ENCODE results near the gene KNCN. TPM values are rescaled to one million over a fixed set of nuclear protein-coding genes. Genes with fewer than 3 reads are reported as not detected.

Gene KNCN
- total RNA-seq, 2 donors from 2014 or later = not detected

- 75 to 84% methylated on average over 2 to 3 of the region's 3 CpGs for WGBS, 2 experiments (ENCODE audit: insufficient coverage in 1 of 2, insufficient read length in 1 of 2)
- peaks cover 94% of the 10 kb centered on the region for H3K27me3 Mint-ChIP-seq (ENCODE audit: insufficient read depth)
- no peak overlapping the region for H3K4me3 Mint-ChIP-seq
Measured at GRCh38 chr1:46530311-46530710, 21.1 kb downstream of the KNCN start.

GRCh38 chr1:46529031-46529630, 22.3 kb downstream of the KNCN start:
- peaks cover 24% of the 10 kb centered on the region for H3K4me1 ChIP-seq (ENCODE audit: control insufficient read depth, insufficient read depth, low read length)
- peaks cover 92% of the 10 kb centered on the region for H3K27me3 Mint-ChIP-seq (ENCODE audit: insufficient read depth)
- no peaks in the 10 kb centered on the region for H3K9me3 Mint-ChIP-seq
- peaks cover 40% of the 10 kb centered on the region for H3K4me1 Mint-ChIP-seq
- peaks cover 91% of the 10 kb centered on the region for H3K27me3 ChIP-seq (ENCODE audit: control insufficient read depth, insufficient read depth, low read length, poor library complexity, severe bottlenecking)
- no peak for TF ChIP-seq CTCF (conservative IDR thresholded peaks at IDR 0.05)
- no peaks in the 10 kb centered on the region for H3K36me3 ChIP-seq (ENCODE audit: control insufficient read depth, insufficient read depth, low read length)
- DNase-seq = no peak
- no peak overlapping the region for H3K27ac ChIP-seq (ENCODE audit: low read depth, low read length)
- H3K9me3 ChIP-seq (ENCODE audit: control insufficient read depth, low read length) = no peaks in the 10 kb centered on the region
- no peak overlapping the region for H3K4me3 ChIP-seq (ENCODE audit: low read length)
- no peaks in the 10 kb centered on the region for H3K36me3 Mint-ChIP-seq (ENCODE audit: low read depth)
- no peak overlapping the region for H3K4me3 Mint-ChIP-seq
- 76 to 83% methylated on average over 4 of the region's 4 CpGs for WGBS, 2 experiments (ENCODE audit: insufficient coverage in 1 of 2, insufficient read length in 1 of 2)
- H3K9ac ChIP-seq (ENCODE audit: extremely low read depth, low read length, poor library complexity, severe bottlenecking) = no peak overlapping the region
- H3K27ac Mint-ChIP-seq = no peak overlapping the region

More at GRCh38 chr1:46530311-46530710, 21.1 kb downstream of the KNCN start:
- H3K36me3 ChIP-seq (ENCODE audit: control insufficient read depth, insufficient read depth, low read length) = no peaks in the 10 kb centered on the region
- DNase-seq = peak; percentile 71
- H3K9me3 Mint-ChIP-seq = no peaks in the 10 kb centered on the region
- no peak for TF ChIP-seq CTCF (conservative IDR thresholded peaks at IDR 0.05)
- H3K4me3 ChIP-seq (ENCODE audit: low read length) = no peak overlapping the region
- peaks cover 20% of the 10 kb centered on the region for H3K4me1 ChIP-seq (ENCODE audit: control insufficient read depth, insufficient read depth, low read length)
- no peak overlapping the region for H3K27ac Mint-ChIP-seq
- H3K36me3 Mint-ChIP-seq (ENCODE audit: low read depth) = no peaks in the 10 kb centered on the region
- no peak overlapping the region for H3K9ac ChIP-seq (ENCODE audit: extremely low read depth, low read length, poor library complexity, severe bottlenecking)
- peaks cover 92% of the 10 kb centered on the region for H3K27me3 ChIP-seq (ENCODE audit: control insufficient read depth, insufficient read depth, low read length, poor library complexity, severe bottlenecking)
- H3K9me3 ChIP-seq (ENCODE audit: control insufficient read depth, low read length) = no peaks in the 10 kb centered on the region
- peaks cover 30% of the 10 kb centered on the region for H3K4me1 Mint-ChIP-seq
- H3K27ac ChIP-seq (ENCODE audit: low read depth, low read length) = no peak overlapping the region

- DNase-seq = peak; percentile 70
- Mint-ChIP-seq H3K36me3 (ENCODE audit: low read depth) (no peaks in the 10 kb centered on the region), H3K4me1 (peaks cover 47% of the 10 kb centered on the region), H3K27ac (no peak overlapping the region), H3K4me3 (no peak overlapping the region), H3K27me3 (ENCODE audit: insufficient read depth) (peaks cover 92% of the 10 kb centered on the region), H3K9me3 (no peaks in the 10 kb centered on the region)
- no peak overlapping the region for H3K4me3 ChIP-seq (ENCODE audit: low read length)
- H3K36me3 ChIP-seq (ENCODE audit: control insufficient read depth, insufficient read depth, low read length) = no peaks in the 10 kb centered on the region
- peaks cover 25% of the 10 kb centered on the region for H3K4me1 ChIP-seq (ENCODE audit: control insufficient read depth, insufficient read depth, low read length)
- H3K9me3 ChIP-seq (ENCODE audit: control insufficient read depth, low read length) = no peaks in the 10 kb centered on the region
- H3K27ac ChIP-seq (ENCODE audit: low read depth, low read length) = no peak overlapping the region
- H3K9ac ChIP-seq (ENCODE audit: extremely low read depth, low read length, poor library complexity, severe bottlenecking) = no peak overlapping the region
- 57 to 59% methylated on average over 4 to 11 of the region's 11 CpGs for WGBS, 2 experiments (ENCODE audit: insufficient coverage in 1 of 2, insufficient read length in 1 of 2)
- TF ChIP-seq CTCF (conservative IDR thresholded peaks at IDR 0.05) = peak; percentile 35
- peaks cover 89% of the 10 kb centered on the region for H3K27me3 ChIP-seq (ENCODE audit: control insufficient read depth, insufficient read depth, low read length, poor library complexity, severe bottlenecking)
Measured at GRCh38 chr1:46528297-46528955, 23.0 kb downstream of the KNCN start.
